NB4 (cell line): ENCODE results near the gene CXCR5.

ENCODE experiments used
- POLR2A ChIP-seq: IDR thresholded peaks from 2 replicates; pipeline ENCODE4 v1.6.1; 2011; ENCODE audit warnings: mild to moderate bottlenecking; ENCODE audit not compliant: insufficient read length; ENCODE audit errors: extremely low read depth
- TF ChIP-seq, protein P1 (sequence below): IDR thresholded peaks from one replicate; pipeline ENCODE4 v1.5.1; 2012; ENCODE audit warnings: low read depth, low read length

DNA sequence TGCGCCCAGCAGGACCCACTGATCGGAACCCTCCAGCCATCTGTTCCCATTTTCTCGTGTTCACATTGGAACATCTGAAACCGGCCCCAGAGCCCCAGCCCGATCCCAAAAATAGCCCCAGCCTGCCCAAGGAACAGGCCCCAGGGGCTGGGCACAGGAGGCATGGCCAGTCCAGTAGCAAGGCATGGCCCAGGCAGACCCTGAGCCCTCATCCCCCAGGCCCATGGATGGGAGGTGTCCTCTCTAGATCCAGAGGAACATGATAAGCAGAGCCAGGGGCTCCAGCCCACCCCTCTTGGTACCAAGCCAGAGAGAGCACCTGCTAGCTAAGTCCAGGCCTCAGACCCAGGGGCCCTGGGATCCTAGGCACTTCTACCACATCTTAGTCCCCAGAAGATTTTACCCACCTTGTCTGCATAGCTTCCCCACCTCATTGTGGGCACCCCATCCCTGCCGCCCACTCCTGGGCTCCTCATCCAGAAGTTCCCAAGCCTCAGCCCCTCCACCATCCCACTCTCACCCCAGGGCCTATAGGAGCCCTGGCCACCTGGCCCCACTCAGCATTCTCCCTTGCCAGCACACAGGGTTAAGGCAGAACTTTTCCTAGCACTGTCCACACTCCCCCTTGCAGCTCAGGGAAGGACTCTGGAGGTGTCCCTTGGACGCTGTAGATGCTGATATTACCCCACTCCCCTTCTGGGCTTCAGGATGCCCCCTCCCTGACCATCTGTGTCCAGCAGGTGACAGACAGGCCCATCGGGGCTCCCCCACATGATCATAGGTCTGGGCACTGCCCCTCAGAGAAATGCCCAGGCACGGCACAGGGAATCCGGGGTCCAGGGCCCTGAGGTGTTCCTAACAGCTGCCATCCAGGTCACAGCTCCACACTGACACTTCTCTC, 32.5 kb downstream of the CXCR5 start:
- no peak for TF ChIP-seq POLR2A
- TF ChIP-seq, protein P1, sequence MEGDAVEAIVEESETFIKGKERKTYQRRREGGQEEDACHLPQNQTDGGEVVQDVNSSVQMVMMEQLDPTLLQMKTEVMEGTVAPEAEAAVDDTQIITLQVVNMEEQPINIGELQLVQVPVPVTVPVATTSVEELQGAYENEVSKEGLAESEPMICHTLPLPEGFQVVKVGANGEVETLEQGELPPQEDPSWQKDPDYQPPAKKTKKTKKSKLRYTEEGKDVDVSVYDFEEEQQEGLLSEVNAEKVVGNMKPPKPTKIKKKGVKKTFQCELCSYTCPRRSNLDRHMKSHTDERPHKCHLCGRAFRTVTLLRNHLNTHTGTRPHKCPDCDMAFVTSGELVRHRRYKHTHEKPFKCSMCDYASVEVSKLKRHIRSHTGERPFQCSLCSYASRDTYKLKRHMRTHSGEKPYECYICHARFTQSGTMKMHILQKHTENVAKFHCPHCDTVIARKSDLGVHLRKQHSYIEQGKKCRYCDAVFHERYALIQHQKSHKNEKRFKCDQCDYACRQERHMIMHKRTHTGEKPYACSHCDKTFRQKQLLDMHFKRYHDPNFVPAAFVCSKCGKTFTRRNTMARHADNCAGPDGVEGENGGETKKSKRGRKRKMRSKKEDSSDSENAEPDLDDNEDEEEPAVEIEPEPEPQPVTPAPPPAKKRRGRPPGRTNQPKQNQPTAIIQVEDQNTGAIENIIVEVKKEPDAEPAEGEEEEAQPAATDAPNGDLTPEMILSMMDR = no peak
